Fibroblast of lung (primary cell): Measurements from ENCODE around the gene IGFN1. TPM values are rescaled to one million over a fixed set of nuclear protein-coding genes. Genes with fewer than 3 reads are reported as not detected.

ENCODE experiments used
- DNase-seq, 2 donors: peaks; one replicate each; pipeline versions ENCODE4 v3.0.0 to v3.0.0-alpha.2; 2010; ENCODE audit warnings: low read depth in 2 of 2
- H2AFZ ChIP-seq: 2 replicates; pipeline ENCODE4 v1.5.1; 2012; ENCODE audit warnings: low read length, control low read depth, inconsistent platforms
- H3K27ac ChIP-seq: 2 replicates; pipeline ENCODE4 v1.5.1; 2011; ENCODE audit warnings: low read length, control low read depth; ENCODE audit not compliant: insufficient read depth
- H3K27me3 ChIP-seq: 2 replicates; pipeline ENCODE4 v1.5.1; 2011; ENCODE audit warnings: mild to moderate bottlenecking, low read length; ENCODE audit not compliant: control insufficient read depth, insufficient read depth
- H3K36me3 ChIP-seq: 2 replicates; pipeline ENCODE4 v1.5.1; 2011; ENCODE audit warnings: low read length; ENCODE audit not compliant: control insufficient read depth, insufficient read depth
- H3K4me1 ChIP-seq: 2 replicates; pipeline ENCODE4 v1.5.1; 2011; ENCODE audit warnings: low read length; ENCODE audit not compliant: control insufficient read depth, insufficient read depth; ENCODE audit errors: extremely low read depth
- H3K4me2 ChIP-seq: 2 replicates; pipeline ENCODE4 v1.5.1; 2011; ENCODE audit warnings: low read length, control low read depth; ENCODE audit not compliant: insufficient read depth; ENCODE audit errors: extremely low read depth
- H3K4me3 ChIP-seq, 4 experiments: fragments of 200-600 bp in 1 of 4; sonication (generic) in 1 of 4; replicated peaks in 1 of 4; 2 replicates each; pipeline ENCODE4 v1.5.1; 2011 to 2016; ENCODE audit warnings: low read length in 4 of 4, low read depth in 3 of 4, mild to moderate bottlenecking in 3 of 4, control low read depth in 2 of 4, inconsistent platforms in 1 of 4, mixed read lengths in 1 of 4; ENCODE audit not compliant: insufficient read depth in 1 of 4; ENCODE audit errors: control extremely low read depth in 1 of 4
- H3K79me2 ChIP-seq: 2 replicates; pipeline ENCODE4 v1.5.1; 2012; ENCODE audit warnings: mild to moderate bottlenecking, low read length, inconsistent platforms; ENCODE audit not compliant: control insufficient read depth, insufficient read depth
- H3K9ac ChIP-seq: 2 replicates; pipeline ENCODE4 v1.5.1; 2011; ENCODE audit warnings: mild to moderate bottlenecking, low read length, control low read depth; ENCODE audit not compliant: insufficient read depth
- H3K9me3 ChIP-seq: 2 replicates; pipeline ENCODE4 v1.5.1; 2012; ENCODE audit warnings: low read depth, low read length; ENCODE audit not compliant: control insufficient read depth, insufficient read depth
- H4K20me1 ChIP-seq: 2 replicates; pipeline ENCODE4 v1.5.1; 2011; ENCODE audit warnings: low read length; ENCODE audit not compliant: control insufficient read depth, insufficient read depth; ENCODE audit errors: extremely low read depth
- CTCF ChIP-seq, 2 donors: IDR thresholded peaks in 1 of 2; conservative IDR thresholded peaks in 1 of 2; 1 replicate in 1 of 2; 2 replicates in 1 of 2; pipeline ENCODE4 v1.5.1; 2011 to 2012; ENCODE audit warnings: low read length in 2 of 2, control low read depth in 1 of 2, inconsistent platforms in 1 of 2, low read depth in 1 of 2, mild to moderate bottlenecking in 1 of 2
- EZH2 ChIP-seq: IDR thresholded peaks from 2 replicates; pipeline ENCODE4 v1.5.1; 2012; ENCODE audit warnings: low read length, control low read depth, mild to moderate bottlenecking; ENCODE audit errors: missing control alignments
- polyA plus RNA-seq, 2 donors: library from polyadenylated mRNA; depleted of rRNA in 1 of 2; stranded (reverse) in 1 of 2; unstranded in 1 of 2; fragments of >200 nt; gene quantifications; 2 replicates each; pipeline ENCODE4 v1.2.1, GENCODE V29; 2011 to 2012; ENCODE audit warnings: missing spikeins in 1 of 2
- total RNA-seq: library from RNA; depleted of rRNA; stranded (reverse); fragments of >200 nt; gene quantifications from 2 replicates; pipeline ENCODE4 v1.2.1, GENCODE V29; 2014

IGFN1 gene
- total and polyA plus RNA-seq, 2 donors (not counting 1 experiment from before 2014, with no cell fraction given): 0.17 TPM; not detected in 1

GRCh38 chr1:201261771-201262547, 71.3 kb downstream of the IGFN1 start:
- no peaks in the 10 kb centered on the region for H3K79me2 ChIP-seq

GRCh38 chr1:201262963-201263608, 72.5 kb downstream of the IGFN1 start:
- no peaks in the 10 kb centered on the region for H3K79me2 ChIP-seq
- H3K4me3 ChIP-seq: no peak overlapping the region
- H3K4me1 ChIP-seq: peaks cover 27% of the 10 kb centered on the region
- TF ChIP-seq CTCF (conservative IDR thresholded peaks at IDR 0.05 in 1 of 2, IDR thresholded peaks at IDR 0.05 in 1 of 2; ENCODE audit: low read depth in 1 of 2, low read length in 2 of 2) (no peak), EZH2 (no peak)
- no peaks in the 10 kb centered on the region for H3K36me3 ChIP-seq
- no peaks in the 10 kb centered on the region for H3K27me3 ChIP-seq
- no peak for DNase-seq
- no peak overlapping the region for H3K27ac ChIP-seq
- H3K9ac ChIP-seq: no peak overlapping the region
- no peak overlapping the region for H3K4me2 ChIP-seq
- no peak overlapping the region for H2AFZ ChIP-seq
- H4K20me1 ChIP-seq: no peaks in the 10 kb centered on the region
- no peaks in the 10 kb centered on the region for H3K9me3 ChIP-seq

More at GRCh38 chr1:201261771-201262547, 71.3 kb downstream of the IGFN1 start:
- no peaks in the 10 kb centered on the region for H3K27me3 ChIP-seq
- no peak overlapping the region for H3K4me3 ChIP-seq
- H2AFZ ChIP-seq: no peak overlapping the region
- no peak overlapping the region for H3K4me2 ChIP-seq
- TF ChIP-seq EZH2 (no peak), CTCF (conservative IDR thresholded peaks at IDR 0.05 in 1 of 2, IDR thresholded peaks at IDR 0.05 in 1 of 2; ENCODE audit: low read depth in 1 of 2, low read length in 2 of 2) (no peak)
- no peak overlapping the region for H3K27ac ChIP-seq
- peaks cover 16% of the 10 kb centered on the region for H3K4me1 ChIP-seq
- H4K20me1 ChIP-seq: no peaks in the 10 kb centered on the region
- H3K9ac ChIP-seq: no peak overlapping the region
- no peaks in the 10 kb centered on the region for H3K36me3 ChIP-seq
- DNase-seq: peak in 1 of 2 donors; percentile 18
- H3K9me3 ChIP-seq: no peaks in the 10 kb centered on the region

- TF ChIP-seq EZH2: no peak
- Histone ChIP-seq H3K36me3 (no peaks in the 10 kb centered on the region), H2AFZ (no peak overlapping the region), H3K9ac (no peak overlapping the region), H3K4me2 (no peak overlapping the region), H4K20me1 (no peaks in the 10 kb centered on the region), H3K9me3 (no peaks in the 10 kb centered on the region), H3K4me1 (peaks cover 32% of the 10 kb centered on the region), H3K4me3 (no peak overlapping the region), H3K79me2 (no peaks in the 10 kb centered on the region), H3K27ac (no peak overlapping the region), H3K27me3 (no peaks in the 10 kb centered on the region)
- DNase-seq: no peak
Measured at GRCh38 chr1:201264072-201264471, 73.4 kb downstream of the IGFN1 start.
